Activated CD4-positive, alpha-beta T cell treated with anti-CD3 and anti-CD28 coated beads, Interleukin-2, amount 10 ng/mL, durations not matched to agents 7 days and 5 days (primary cell): ENCODE results near the gene FRG2C. TPM values are rescaled to one million over a fixed set of nuclear protein-coding genes. Genes with fewer than 3 reads are reported as not detected.
"Not testable (repeated sequence)": the region's sequence is repeated elsewhere in the genome, so short reads cannot be mapped to it uniquely, and the experiment has no call there.

Experiments
- CTCF ChIA-PET: fragments of 350-600 bp; sonication (Branson Sonifier 250); formaldehyde crosslinking; loops from one replicate; lab custom pipeline; 2021; ENCODE audit warnings: antibody characterized with exemption; lab: Charles Lee
- POLR2A ChIA-PET: fragments of 350-600 bp; sonication (Branson Sonifier 250); formaldehyde crosslinking; loops from one replicate; lab custom pipeline; 2021; ENCODE audit warnings: antibody characterized with exemption; lab: Charles Lee
- DNase-seq: peaks from one replicate; pipeline ENCODE4 v3.0.0-alpha.2; 2020
- H3K27ac Mint-ChIP-seq: one replicate; pipeline ENCODE4 v1.8.0; 2021; ENCODE audit warnings: mild to moderate bottlenecking, moderate library complexity, mixed read lengths
- H3K27me3 Mint-ChIP-seq: one replicate; pipeline ENCODE4 v1.8.0; 2021; ENCODE audit warnings: mixed read lengths
- H3K36me3 Mint-ChIP-seq: one replicate; pipeline ENCODE4 v1.8.0; 2021; ENCODE audit warnings: low read depth, mixed read lengths
- H3K4me1 Mint-ChIP-seq: one replicate; pipeline ENCODE4 v1.8.0; 2021; ENCODE audit warnings: mixed read lengths
- H3K4me3 Mint-ChIP-seq: one replicate; pipeline ENCODE4 v1.8.0; 2021; ENCODE audit warnings: mild to moderate bottlenecking, moderate library complexity, mixed read lengths
- H3K9me3 Mint-ChIP-seq: one replicate; pipeline ENCODE4 v1.8.0; 2021; ENCODE audit warnings: mixed read lengths
- microRNA-seq: library from miRNA; unstranded; fragments of <30 nt; microRNA quantifications from one replicate; pipeline ENCODE4 v1.2.0, GENCODE V29; 2021; ENCODE audit warnings: borderline microRNAs expressed, borderline replicate concordance
- total RNA-seq, 2 experiments: library from RNA; stranded (reverse); gene quantifications; one replicate each; pipeline ENCODE4 v1.2.3, GENCODE V29; 2021

Gene FRG2C
- total RNA-seq, 2 experiments from 2014 or later, result not detected

DNA sequence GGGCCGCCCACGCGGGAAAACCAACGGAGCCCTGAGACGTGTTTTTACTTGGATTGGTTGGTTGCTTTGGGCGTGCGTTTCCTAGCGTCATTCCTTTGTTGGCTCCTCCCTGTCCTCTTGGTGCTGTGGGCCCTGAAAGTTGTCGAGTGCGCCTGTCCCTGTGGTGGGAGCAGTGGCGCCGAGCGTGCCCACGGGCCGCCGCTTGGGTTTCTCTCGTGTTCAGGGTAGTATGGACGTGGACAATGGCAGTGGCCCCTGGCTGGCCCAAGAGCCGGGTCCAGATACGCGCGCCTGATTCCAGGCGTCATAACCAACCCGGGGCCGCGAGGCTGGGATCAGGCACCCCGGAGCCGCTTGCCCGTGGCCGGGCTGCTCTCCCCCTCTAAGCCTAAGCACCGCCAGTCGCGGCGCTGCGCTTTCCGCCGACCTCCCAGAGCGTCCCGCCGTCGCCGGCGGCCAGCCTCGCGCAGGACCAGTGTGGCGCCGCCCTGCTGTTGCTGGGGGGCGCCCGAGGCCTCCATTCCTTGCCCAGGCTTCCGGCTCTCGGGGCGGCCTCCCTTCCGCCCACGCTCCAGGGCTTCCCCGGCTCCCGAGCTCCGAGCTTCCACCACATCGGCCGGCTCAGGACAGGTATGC is 8.1 kb downstream of the FRG2C start:
- H3K4me3 Mint-ChIP-seq, DNase-seq, H3K27ac Mint-ChIP-seq, H3K4me1 Mint-ChIP-seq, POLR2A ChIA-PET: not testable (repeated sequence)
- Mint-ChIP-seq H3K27me3 (peaks cover 43% of the 10 kb centered on the region), H3K36me3 (peaks cover 10% of the 10 kb centered on the region), H3K9me3 (peaks cover 15% of the 10 kb centered on the region)
- CTCF ChIA-PET, result interaction anchor here (0.7 kb wide), 1 partner anchor 72 kb away, joined by 3 read pairs; no protein-coding TSS in a partner anchor

DNA sequence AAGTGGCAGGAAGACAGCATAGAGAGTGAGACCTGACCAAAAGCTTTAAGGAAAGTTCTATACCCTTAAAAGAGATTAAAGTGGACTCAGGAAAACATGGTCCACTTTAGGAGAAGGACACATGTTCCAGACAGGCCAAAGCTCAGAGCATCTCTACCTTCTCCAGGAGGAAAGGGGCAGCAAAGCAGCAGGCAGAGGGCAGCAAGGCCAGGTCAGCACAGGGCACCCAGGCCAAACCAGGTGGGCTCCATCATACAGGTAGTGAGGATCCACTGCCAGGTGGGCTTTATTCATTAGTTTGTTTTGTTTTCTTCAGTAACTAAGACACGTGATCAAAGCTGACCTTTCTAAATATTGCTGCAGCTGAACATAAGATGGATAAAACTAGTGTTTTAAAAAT is 19.8 kb downstream of the FRG2C start:
- POLR2A ChIA-PET, H3K4me1 Mint-ChIP-seq, H3K4me3 Mint-ChIP-seq, CTCF ChIA-PET, H3K27me3 Mint-ChIP-seq, DNase-seq, H3K36me3 Mint-ChIP-seq, H3K27ac Mint-ChIP-seq: not testable (repeated sequence)
- peaks cover 12% of the 10 kb centered on the region for H3K9me3 Mint-ChIP-seq

DNA sequence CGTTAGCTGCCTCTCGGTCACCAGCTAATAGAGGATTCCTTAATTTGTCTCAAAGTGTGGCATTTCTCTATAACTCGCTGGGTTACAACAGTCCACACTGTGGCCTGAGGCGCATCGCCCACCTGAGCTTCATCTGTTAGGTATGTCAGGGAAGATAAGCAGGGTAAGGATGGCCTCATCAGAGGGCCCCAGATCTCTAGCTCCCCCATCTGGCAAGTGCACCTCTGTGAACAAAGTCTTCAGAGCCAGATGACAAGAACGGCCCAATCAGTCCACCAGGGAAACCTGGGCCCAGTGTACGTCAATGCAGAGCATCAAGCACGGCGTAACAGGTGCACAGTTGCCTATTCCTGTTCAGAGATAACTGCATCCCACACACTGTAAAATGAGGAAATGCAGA is 23.2 kb downstream of the FRG2C start:
- ChIA-PET POLR2A (no interaction called here), CTCF (no interaction called here)
- no peak overlapping the region for H3K4me3 Mint-ChIP-seq
- no peak for DNase-seq
- H3K9me3 Mint-ChIP-seq, result peaks cover 23% of the 10 kb centered on the region
- no peak overlapping the region for H3K27ac Mint-ChIP-seq
- no peaks in the 10 kb centered on the region for H3K36me3 Mint-ChIP-seq
- H3K4me1 Mint-ChIP-seq, result no peaks in the 10 kb centered on the region
- no peaks in the 10 kb centered on the region for H3K27me3 Mint-ChIP-seq

DNA sequence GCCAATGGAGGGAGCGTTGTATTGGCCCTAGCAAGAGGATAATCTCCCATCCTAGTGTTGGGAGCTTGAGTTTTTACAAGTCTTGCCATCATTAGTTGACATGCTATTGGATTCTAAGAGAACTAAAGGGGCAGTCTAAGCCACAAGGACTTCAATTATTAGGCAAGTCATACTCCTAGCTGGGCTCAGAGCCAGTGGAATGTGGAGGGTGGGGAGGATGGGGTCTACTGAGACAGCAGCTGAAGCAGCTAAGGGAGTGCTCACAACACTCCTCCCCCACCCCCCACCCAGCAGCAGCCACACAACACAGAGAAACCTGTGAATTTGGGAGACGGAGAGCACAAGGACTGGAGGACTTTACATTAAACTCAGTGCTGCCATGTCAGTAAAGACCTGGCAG is 27.9 kb downstream of the FRG2C start:
- POLR2A ChIA-PET, result no interaction called here

More for the DNA sequence above, 27.9 kb downstream of the FRG2C start:
- Mint-ChIP-seq H3K4me1 (no peaks in the 10 kb centered on the region), H3K4me3 (no peak overlapping the region), H3K9me3 (peaks cover 24% of the 10 kb centered on the region), H3K27ac (no peak overlapping the region), H3K36me3 (no peaks in the 10 kb centered on the region), H3K27me3 (no peaks in the 10 kb centered on the region)
- CTCF ChIA-PET, result no interaction called here
- DNase-seq, result no peak

Small RNA genes lying within 50 kb of the gene (microRNA-seq; reads per million reads assigned to microRNA genes)
- not detected for gene MIR1324

Other genes starting within 250 kb of the FRG2C start
- 10 to 100 TPM; 12.5 to 13.4 TPM for gene ZNF717, start 121.2 kb downstream of the FRG2C start, total RNA-seq